RWPE2 (cell line): ENCODE results near the gene TMEM40.

ENCODE experiments used
- ATAC-seq: fragments of 200-7000 bp; cut with Tn5 transposase; 3 replicates; pipeline ENCODE4 v1.9.1; 2021; ENCODE audit warnings: low read depth
- DNase-seq: peaks from one replicate; pipeline ENCODE4 v3.0.0-alpha.2; 2020; ENCODE audit warnings: low spot score
- H3K27ac ChIP-seq: fragments of 450-650 bp; 2 replicates; pipeline ENCODE4 v1.5.1; 2017; ENCODE audit warnings: mild to moderate bottlenecking; ENCODE audit not compliant: poor library complexity, severe bottlenecking
- H3K27me3 ChIP-seq: fragments of 250-450 bp; sonication (Bioruptor Pico); 2 replicates; pipeline ENCODE4 v1.5.1; 2021; ENCODE audit warnings: mild to moderate bottlenecking, moderate library complexity; ENCODE audit not compliant: insufficient read depth, poor library complexity, severe bottlenecking
- H3K36me3 ChIP-seq: fragments of 250-450 bp; sonication (Bioruptor Pico); 2 replicates; pipeline ENCODE4 v1.5.1; 2020; ENCODE audit warnings: low read depth, mild to moderate bottlenecking, moderate library complexity
- H3K4me1 ChIP-seq: fragments of 250-450 bp; sonication (Bioruptor Pico); 2 replicates; pipeline ENCODE4 v1.5.1; 2021; ENCODE audit warnings: mild to moderate bottlenecking, moderate library complexity; ENCODE audit not compliant: insufficient read depth, poor library complexity, severe bottlenecking
- H3K4me3 ChIP-seq: fragments of 250-450 bp; sonication (Bioruptor Pico); 2 replicates; pipeline ENCODE4 v1.5.1; 2021; ENCODE audit warnings: mild to moderate bottlenecking, moderate library complexity; ENCODE audit not compliant: severe bottlenecking
- H3K9me3 ChIP-seq: fragments of 250-450 bp; sonication (Bioruptor Pico); 2 replicates; pipeline ENCODE4 v1.5.1; 2021; ENCODE audit warnings: mild to moderate bottlenecking, moderate library complexity; ENCODE audit not compliant: severe bottlenecking
- CTCF ChIP-seq: fragments of 450-650 bp; IDR thresholded peaks from one replicate; pipeline ENCODE4 v1.5.1; 2017; ENCODE audit warnings: mild to moderate bottlenecking, moderate library complexity; ENCODE audit not compliant: poor library complexity, severe bottlenecking

The TMEM40 gene

GRCh38 chr3:12775226-12775625 lies 16.2 kb upstream of the TMEM40 start:
- TF ChIP-seq CTCF = no peak
- H3K27ac ChIP-seq = no peak overlapping the region
- no peak overlapping the region for H3K4me3 ChIP-seq
- H3K4me1 ChIP-seq = no peaks in the 10 kb centered on the region
- H3K9me3 ChIP-seq = no peaks in the 10 kb centered on the region
- H3K27me3 ChIP-seq = no peaks in the 10 kb centered on the region
- no peak for ATAC-seq
- no peak for DNase-seq
- H3K36me3 ChIP-seq = no peaks in the 10 kb centered on the region

GRCh38 chr3:12774619-12775018 lies 15.6 kb upstream of the TMEM40 start:
- DNase-seq (no peak), ATAC-seq (no peak)
- TF ChIP-seq CTCF = no peak
- Histone ChIP-seq H3K27me3 (no peaks in the 10 kb centered on the region), H3K4me1 (no peaks in the 10 kb centered on the region), H3K4me3 (no peak overlapping the region), H3K36me3 (no peaks in the 10 kb centered on the region), H3K9me3 (no peaks in the 10 kb centered on the region), H3K27ac (no peak overlapping the region)

- Histone ChIP-seq H3K27ac (no peak overlapping the region), H3K4me1 (no peaks in the 10 kb centered on the region), H3K27me3 (no peaks in the 10 kb centered on the region), H3K9me3 (no peaks in the 10 kb centered on the region), H3K36me3 (no peaks in the 10 kb centered on the region), H3K4me3 (no peak overlapping the region)
- DNase-seq = no peak
- no peak for ATAC-seq
- no peak for TF ChIP-seq CTCF
Measured at GRCh38 chr3:12773710-12774086, 14.6 kb upstream of the TMEM40 start.

GRCh38 chr3:12773030-12773709 lies 14.1 kb upstream of the TMEM40 start:
- H3K4me3 ChIP-seq = no peak overlapping the region
- no peaks in the 10 kb centered on the region for H3K36me3 ChIP-seq
- no peaks in the 10 kb centered on the region for H3K27me3 ChIP-seq
- ATAC-seq (no peak), DNase-seq (no peak)
- no peak for TF ChIP-seq CTCF
- H3K9me3 ChIP-seq = no peaks in the 10 kb centered on the region
- no peaks in the 10 kb centered on the region for H3K4me1 ChIP-seq
- no peak overlapping the region for H3K27ac ChIP-seq

- H3K9me3 ChIP-seq = no peaks in the 10 kb centered on the region
- H3K4me1 ChIP-seq = no peaks in the 10 kb centered on the region
- H3K36me3 ChIP-seq = no peaks in the 10 kb centered on the region
- no peak for TF ChIP-seq CTCF
- DNase-seq (no peak), ATAC-seq (no peak)
- H3K4me3 ChIP-seq = no peak overlapping the region
- no peak overlapping the region for H3K27ac ChIP-seq
- no peaks in the 10 kb centered on the region for H3K27me3 ChIP-seq
Measured at GRCh38 chr3:12772462-12772861, 13.4 kb upstream of the TMEM40 start.
